Muscle layer of duodenum (tissue), 2 donors: ENCODE data around the gene RASSF1.

Source experiments
- H3K27ac ChIP-seq: one replicate; pipeline ENCODE4 v1.7.0; 2013; ENCODE audit warnings: mild to moderate bottlenecking, low read length
- H3K27me3 ChIP-seq: one replicate; pipeline ENCODE4 v1.7.0; 2013; ENCODE audit warnings: low read depth, mild to moderate bottlenecking, control low read depth, low read length
- H3K36me3 ChIP-seq, 2 donors: one replicate each; pipeline ENCODE4 v1.7.0; 2013; ENCODE audit warnings: low read length in 2 of 2, control low read depth in 1 of 2, mild to moderate bottlenecking in 1 of 2; ENCODE audit not compliant: insufficient read depth in 2 of 2, control insufficient read depth in 1 of 2
- H3K4me1 ChIP-seq, 2 donors: one replicate each; pipeline ENCODE4 v1.7.0; 2013; ENCODE audit warnings: low read length in 2 of 2, mild to moderate bottlenecking in 2 of 2, control low read depth in 1 of 2, moderate library complexity in 1 of 2; ENCODE audit not compliant: insufficient read depth in 2 of 2, control insufficient read depth in 1 of 2
- H3K4me3 ChIP-seq, 2 donors: one replicate each; pipeline ENCODE4 v1.7.0; 2013; ENCODE audit warnings: low read length in 2 of 2, low read depth in 1 of 2, mild to moderate bottlenecking in 1 of 2
- H3K9me3 ChIP-seq, 2 donors: one replicate each; pipeline ENCODE4 v1.7.0; 2013; ENCODE audit warnings: low read length in 2 of 2, control low read depth in 1 of 2, mild to moderate bottlenecking in 1 of 2; ENCODE audit not compliant: control insufficient read depth in 1 of 2
- donor health status: healthy.

Gene RASSF1

DNA sequence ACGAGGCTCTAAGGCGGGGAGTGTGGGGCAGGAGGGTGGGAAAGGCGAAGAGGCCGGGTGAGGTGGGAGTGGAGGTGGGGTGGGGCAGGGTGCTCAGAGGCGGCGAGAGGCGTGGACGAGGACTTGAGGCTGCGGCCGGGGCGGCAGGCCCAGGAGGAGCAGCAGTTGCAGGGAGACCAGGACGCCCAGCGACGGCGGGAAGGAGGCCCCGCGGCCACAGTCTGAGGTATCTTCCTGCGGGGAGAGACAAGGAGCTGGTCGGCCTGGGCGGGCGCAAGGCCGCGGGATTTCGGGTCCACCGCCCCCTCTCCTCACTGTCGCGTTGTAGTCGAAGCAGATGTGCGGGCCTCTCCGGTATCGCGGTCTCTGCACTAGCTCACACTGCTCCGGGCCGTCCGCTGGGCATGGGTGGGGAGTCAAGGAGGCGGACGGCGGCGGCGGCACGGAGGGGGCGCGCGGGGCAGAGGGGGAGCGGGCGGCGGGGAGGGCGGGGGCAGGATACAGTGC is 24.0 kb upstream of the RASSF1 start:
- Histone ChIP-seq H3K4me3 (peak overlapping the region; percentile 33 to 54), H3K4me1 (peaks cover 0 to 8% of the 10 kb centered on the region in 2 donors), H3K27me3 (no peaks in the 10 kb centered on the region), H3K9me3 (no peaks in the 10 kb centered on the region), H3K36me3 (no peaks in the 10 kb centered on the region), H3K27ac (no peak overlapping the region)

GRCh38 chr3:50359760-50360110 is 19.1 kb upstream of the RASSF1 start:
- H3K27me3 ChIP-seq: no peaks in the 10 kb centered on the region
- H3K4me3 ChIP-seq: peak overlapping the region; percentile 19 to 99
- H3K36me3 ChIP-seq: peaks cover 17 to 19% of the 10 kb centered on the region in 2 donors
- no peaks in the 10 kb centered on the region for H3K9me3 ChIP-seq
- H3K4me1 ChIP-seq: peaks cover 32 to 43% of the 10 kb centered on the region in 2 donors
- H3K27ac ChIP-seq: no peak overlapping the region

- peaks cover 23 to 25% of the 10 kb centered on the region in 2 donors for H3K36me3 ChIP-seq
- peak within 1 kb of the TSS; percentile 82 for H3K27ac ChIP-seq
- peak within 1 kb of the TSS; percentile 83 to 99 for H3K4me3 ChIP-seq
- peaks cover 32 to 39% of the 10 kb centered on the region in 2 donors for H3K4me1 ChIP-seq
- H3K27me3 ChIP-seq: no peaks in the 10 kb centered on the region
- H3K9me3 ChIP-seq: no peaks in the 10 kb centered on the region
Observed at GRCh38 chr3:50358911-50359759, 18.5 kb upstream of the RASSF1 start, which contains the start of gene TMEM115. Gene TMEM115, minus strand, starts transcription at chr3:50359521. Its CDS starts 458 bp downstream, at chr3:50359063.

- Histone ChIP-seq H3K36me3 (peaks cover 30 to 31% of the 10 kb centered on the region in 2 donors), H3K27ac (peak overlapping the region; percentile 82), H3K9me3 (no peaks in the 10 kb centered on the region), H3K4me1 (peaks cover 32 to 38% of the 10 kb centered on the region in 2 donors), H3K27me3 (no peaks in the 10 kb centered on the region), H3K4me3 (peak overlapping the region; percentile 83 to 99)
Observed at GRCh38 chr3:50358355-50358910, 17.8 kb upstream of the RASSF1 start.

DNA sequence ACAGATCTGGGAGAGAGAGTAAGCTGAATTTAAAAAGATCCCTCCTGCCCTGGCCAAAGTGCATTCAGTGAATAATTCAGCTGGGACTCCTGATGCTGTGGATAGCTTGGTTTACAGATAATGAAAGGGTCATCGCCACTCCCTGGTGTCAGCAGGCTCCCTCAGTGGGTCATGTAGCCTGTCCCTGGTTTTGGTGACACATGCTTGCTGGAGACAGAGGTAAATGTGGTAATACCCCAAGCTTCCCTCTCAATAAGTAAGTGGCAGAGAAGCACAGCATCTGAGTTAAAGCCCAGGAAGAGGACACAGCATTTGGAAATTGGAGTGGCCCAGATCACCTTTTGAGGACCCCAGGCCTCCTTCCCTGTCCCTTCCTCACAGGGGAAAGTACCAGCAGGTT is 16.8 kb upstream of the RASSF1 start:
- Histone ChIP-seq H3K27me3 (no peaks in the 10 kb centered on the region), H3K36me3 (peaks cover 33 to 35% of the 10 kb centered on the region in 2 donors), H3K27ac (peak overlapping the region; percentile 82), H3K4me3 (peak overlapping the region; percentile 83 to 99), H3K4me1 (peaks cover 32 to 38% of the 10 kb centered on the region in 2 donors), H3K9me3 (no peaks in the 10 kb centered on the region)

DNA sequence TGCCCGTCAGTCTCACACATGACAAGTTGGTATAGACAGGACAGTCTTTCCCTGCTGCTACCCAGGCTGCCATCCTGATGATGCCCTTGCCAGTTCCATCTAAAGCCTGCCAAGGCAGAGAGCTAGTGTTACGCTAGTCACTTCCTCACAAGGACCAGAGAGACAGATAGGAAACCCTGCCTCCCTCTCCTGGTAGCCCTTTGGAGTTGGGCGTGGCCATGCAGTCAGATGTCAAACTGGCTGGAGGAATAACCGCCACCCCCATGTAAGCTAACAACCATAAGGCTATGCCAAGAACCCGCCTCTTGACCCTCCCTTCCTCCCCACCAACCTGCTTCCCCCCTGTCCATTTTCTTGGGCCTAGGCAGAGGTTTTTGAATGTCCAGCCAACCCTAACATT is 15.9 kb upstream of the RASSF1 start:
- H3K36me3 ChIP-seq: peaks cover 33 to 35% of the 10 kb centered on the region in 2 donors
- peaks cover 33 to 41% of the 10 kb centered on the region in 2 donors for H3K4me1 ChIP-seq
- H3K27me3 ChIP-seq: no peaks in the 10 kb centered on the region
- no peaks in the 10 kb centered on the region for H3K9me3 ChIP-seq
- H3K4me3 ChIP-seq: peak overlapping the region; percentile 83 to 99
- peak overlapping the region; percentile 82 for H3K27ac ChIP-seq

DNA sequence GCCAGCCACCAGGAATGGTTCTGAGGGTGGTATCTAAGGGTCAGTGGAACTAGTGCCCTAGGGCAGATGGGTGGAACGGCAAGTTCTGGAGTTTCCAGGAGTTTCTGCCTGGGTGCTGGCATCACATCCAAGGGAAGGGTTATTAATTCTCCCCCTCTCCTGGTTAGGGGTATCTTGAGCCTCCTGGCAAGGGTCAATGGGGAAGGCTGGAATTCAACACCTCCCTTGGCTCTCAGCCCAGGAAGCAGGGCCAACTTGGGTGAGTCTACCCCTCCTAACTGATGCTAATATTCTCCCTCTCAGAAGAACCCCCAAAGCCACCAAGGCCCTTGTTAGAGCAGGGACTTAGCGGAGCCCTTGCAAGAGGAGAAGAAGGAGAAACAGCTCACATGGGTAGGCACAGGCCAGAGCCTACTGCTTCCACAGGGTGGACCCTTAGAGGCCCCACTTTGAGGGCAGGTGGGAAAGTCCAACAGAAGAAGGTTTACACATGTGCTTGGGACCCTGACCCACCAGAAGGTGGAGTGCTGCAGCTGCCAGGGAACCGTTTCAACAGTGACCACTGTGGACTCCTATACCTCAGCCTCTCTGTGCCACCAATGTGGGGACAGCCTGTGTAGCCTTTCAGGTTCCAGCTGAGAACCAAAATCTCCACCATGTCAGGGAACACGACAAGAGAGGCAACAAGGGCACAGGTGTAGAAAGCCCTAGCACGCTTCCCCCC is 15.4 kb upstream of the RASSF1 start:
- Histone ChIP-seq H3K36me3 (peaks cover 33 to 35% of the 10 kb centered on the region in 2 donors), H3K27ac (peak overlapping the region; percentile 82), H3K9me3 (no peaks in the 10 kb centered on the region), H3K4me1 (peaks cover 38 to 47% of the 10 kb centered on the region in 2 donors), H3K4me3 (peak overlapping the region; percentile 83 to 99), H3K27me3 (no peaks in the 10 kb centered on the region)

- no peak overlapping the region for H3K27ac ChIP-seq
Observed at GRCh38 chr3:50354850-50355249, 14.2 kb upstream of the RASSF1 start.

GRCh38 chr3:50354186-50354764 is 13.6 kb upstream of the RASSF1 start:
- Histone ChIP-seq H3K9me3 (no peaks in the 10 kb centered on the region), H3K4me1 (peaks cover 49 to 55% of the 10 kb centered on the region in 2 donors), H3K4me3 (no peak overlapping the region), H3K27ac (no peak overlapping the region), H3K36me3 (peaks cover 33 to 38% of the 10 kb centered on the region in 2 donors), H3K27me3 (no peaks in the 10 kb centered on the region)

More at GRCh38 chr3:50354850-50355249, 14.2 kb upstream of the RASSF1 start:
- Histone ChIP-seq H3K27me3 (no peaks in the 10 kb centered on the region), H3K4me3 (no peak overlapping the region), H3K4me1 (peaks cover 43 to 53% of the 10 kb centered on the region in 2 donors), H3K9me3 (no peaks in the 10 kb centered on the region), H3K36me3 (peaks cover 33 to 38% of the 10 kb centered on the region in 2 donors)

DNA sequence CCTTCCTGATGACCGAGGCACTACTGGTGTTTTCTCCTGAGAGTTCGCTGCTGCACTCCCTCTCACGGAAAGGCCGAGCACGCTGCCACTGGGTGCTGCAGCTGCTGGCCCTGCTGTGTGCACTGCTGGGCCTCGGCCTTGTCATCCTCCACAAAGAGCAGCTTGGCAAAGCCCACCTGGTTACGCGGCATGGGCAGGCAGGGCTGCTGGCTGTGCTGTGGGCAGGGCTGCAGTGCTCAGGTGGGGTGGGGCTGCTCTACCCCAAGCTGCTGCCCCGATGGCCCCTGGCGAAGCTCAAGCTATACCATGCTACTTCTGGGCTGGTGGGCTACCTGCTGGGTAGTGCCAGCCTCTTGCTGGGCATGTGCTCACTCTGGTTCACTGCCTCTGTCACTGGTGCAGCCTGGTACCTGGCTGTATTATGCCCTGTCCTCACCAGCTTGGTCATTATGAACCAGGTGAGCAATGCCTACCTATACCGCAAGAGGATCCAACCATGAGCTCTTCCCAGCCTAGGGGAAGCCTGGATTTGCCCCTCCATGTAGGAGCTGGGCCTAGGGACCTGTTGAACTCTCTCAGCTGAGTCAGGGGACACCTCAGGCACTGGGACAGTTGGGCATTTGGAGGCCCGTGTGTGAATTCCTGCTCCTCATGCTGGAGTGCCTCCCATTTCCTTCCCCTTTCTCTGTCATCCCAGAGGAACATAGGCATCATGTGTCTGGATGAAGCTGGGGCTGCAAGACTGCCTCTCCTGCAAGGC is 12.8 kb upstream of the RASSF1 start:
- H3K9me3 ChIP-seq: no peaks in the 10 kb centered on the region
- H3K4me3 ChIP-seq: no peak overlapping the region
- no peaks in the 10 kb centered on the region for H3K27me3 ChIP-seq
- H3K27ac ChIP-seq: no peak overlapping the region
- peaks cover 34 to 38% of the 10 kb centered on the region in 2 donors for H3K36me3 ChIP-seq
- peaks cover 49 to 54% of the 10 kb centered on the region in 2 donors for H3K4me1 ChIP-seq
